KBM-7 (cell line): ENCODE data around the gene LRG1.

Experiments
- DNase-seq: peaks from one replicate; pipeline ENCODE4 v3.0.0-alpha.2; 2015
- in situ Hi-C: fragments of 300-500 bp; cut with MboI; formaldehyde crosslinking; loops from 2 replicates; pipeline ENCODE4 v1.14.3; 2020; ENCODE audit warnings: low sequenced_read_pairs, low pct_unique_long_range_greater_than_20kb, mixed read lengths

Gene LRG1

GRCh38 chr19:4500841-4501591 lies 38.8 kb downstream of the LRG1 start:
- in situ Hi-C loops: no loop called here
- DNase-seq: no peak

DNA sequence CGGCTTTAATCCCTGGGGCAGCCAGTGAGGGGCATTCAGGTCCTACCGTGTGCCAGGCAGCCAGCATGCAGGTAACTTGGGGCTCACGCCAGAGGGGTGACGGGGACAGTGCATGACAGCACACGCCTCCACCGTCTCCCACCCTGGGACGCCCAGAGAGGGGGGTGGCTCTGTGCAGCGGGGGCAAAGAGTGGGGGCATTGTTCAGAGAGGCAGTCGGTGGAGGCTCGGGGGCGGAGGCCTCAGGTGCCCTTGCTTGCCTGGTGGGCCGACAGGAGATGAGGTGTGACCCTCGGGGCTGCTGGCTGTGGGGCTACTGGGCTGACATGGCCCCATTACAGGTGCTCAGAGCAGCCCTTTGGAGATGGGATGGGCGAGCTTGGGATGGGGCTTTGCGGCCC lies 40.0 kb downstream of the LRG1 start:
- DNase-seq: no peak
- in situ Hi-C loops: no loop called here

DNA sequence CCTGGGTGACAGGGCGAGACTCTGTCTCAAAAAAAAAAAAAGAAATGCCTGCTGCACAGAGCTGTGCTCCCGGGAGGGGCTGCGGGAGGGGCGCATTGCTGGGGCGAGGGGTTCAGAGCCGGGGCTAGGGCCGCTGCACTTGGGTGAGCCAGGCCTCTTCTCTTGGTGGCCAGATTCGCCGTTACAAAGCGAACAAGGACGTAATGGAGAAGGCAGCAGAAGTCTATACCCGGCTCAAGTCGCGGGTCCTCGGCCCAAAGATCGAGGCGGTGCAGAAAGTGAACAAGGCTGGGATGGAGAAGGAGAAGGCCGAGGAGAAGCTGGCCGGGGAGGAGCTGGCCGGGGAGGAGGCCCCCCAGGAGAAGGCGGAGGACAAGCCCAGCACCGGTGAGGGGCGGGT lies 40.5 kb downstream of the LRG1 start:
- in situ Hi-C loops: no loop called here
- DNase-seq: no peak

- no peak for DNase-seq
- in situ Hi-C loops: no loop called here
Measured at GRCh38 chr19:4498694-4499093, 41.1 kb downstream of the LRG1 start.

DNA sequence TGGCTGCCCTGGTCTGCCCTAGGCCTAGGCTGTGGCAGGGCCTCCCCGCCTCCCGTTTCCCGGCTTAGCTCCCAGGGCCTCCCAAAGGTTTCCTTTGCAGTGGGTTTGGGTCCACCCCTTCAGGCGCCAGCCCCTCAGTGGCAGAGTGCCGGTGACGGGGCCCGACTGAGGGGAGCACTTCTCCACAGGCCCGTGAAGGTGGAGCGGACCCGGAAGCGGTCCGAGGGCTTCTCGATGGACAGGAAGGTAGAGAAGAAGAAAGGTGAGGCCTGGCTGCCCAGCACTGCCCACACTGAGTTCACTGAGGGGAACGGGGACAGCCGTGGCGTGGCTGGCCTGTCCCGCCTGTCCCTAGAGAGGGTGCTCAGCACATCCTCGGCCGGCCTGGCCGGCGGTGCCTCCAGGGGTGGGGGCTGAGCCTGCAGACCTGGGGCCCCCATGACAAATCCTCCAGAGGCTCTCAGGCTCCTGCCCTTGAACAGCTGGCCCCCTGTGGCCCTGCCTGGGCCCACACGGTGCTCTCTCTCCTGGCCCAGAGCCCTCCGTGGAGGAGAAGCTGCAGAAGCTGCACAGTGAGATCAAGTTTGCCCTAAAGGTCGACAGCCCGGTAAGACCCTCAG lies 42.0 kb downstream of the LRG1 start:
- in situ Hi-C loops: no loop called here
- DNase-seq: no peak

DNA sequence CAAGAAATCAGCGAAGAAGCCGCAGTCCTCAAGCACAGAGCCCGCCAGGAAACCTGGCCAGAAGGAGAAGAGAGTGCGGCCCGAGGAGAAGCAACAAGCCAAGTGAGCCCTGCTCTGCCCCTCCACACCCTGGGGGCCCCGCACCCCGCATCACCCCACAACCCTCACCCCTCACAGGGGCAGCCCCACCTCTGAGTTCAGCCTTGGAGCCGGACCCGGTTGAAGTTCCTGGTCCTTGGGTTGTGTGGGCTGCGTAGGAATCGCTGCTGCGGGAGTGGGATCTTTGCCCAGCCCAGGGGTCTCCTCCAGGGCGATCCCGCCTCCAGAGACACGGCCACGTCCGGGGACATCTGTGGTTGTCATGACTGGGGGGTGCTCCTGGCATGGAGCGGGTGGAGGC lies 43.5 kb downstream of the LRG1 start:
- in situ Hi-C loops: no loop called here
- no peak for DNase-seq

- in situ Hi-C loops: no loop called here
Measured at GRCh38 chr19:4495471-4495870, 44.4 kb downstream of the LRG1 start.

DNA sequence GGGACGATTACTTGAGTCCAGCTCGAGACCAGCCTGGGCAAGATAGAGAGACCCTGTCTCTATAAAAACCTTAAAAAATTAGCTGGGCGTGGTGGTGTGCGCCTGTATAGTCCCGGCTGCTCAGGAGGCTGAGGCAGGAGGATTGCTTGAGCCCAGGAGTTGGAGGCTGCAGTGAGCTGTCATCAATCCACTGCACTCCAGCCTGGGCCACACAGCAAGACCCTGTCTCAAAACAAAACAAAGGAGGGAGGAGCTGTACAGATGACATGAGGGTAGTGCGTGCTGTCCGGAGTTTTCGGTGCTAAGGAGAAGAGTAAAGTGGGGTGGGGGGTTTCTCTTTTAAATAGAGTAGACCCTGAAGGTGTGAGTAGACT lies 45.2 kb downstream of the LRG1 start:
- in situ Hi-C loops: no loop called here
- no peak for DNase-seq

More at GRCh38 chr19:4495471-4495870, 44.4 kb downstream of the LRG1 start:
- no peak for DNase-seq

GRCh38 chr19:4493929-4494690 lies 45.7 kb downstream of the LRG1 start:
- DNase-seq: no peak
- in situ Hi-C loops: no loop called here

- DNase-seq: no peak
- in situ Hi-C loops: no loop called here
Measured at GRCh38 chr19:4493104-4493928, 46.5 kb downstream of the LRG1 start.

- in situ Hi-C loops: no loop called here
- DNase-seq: no peak
Measured at GRCh38 chr19:4492337-4493103, 47.3 kb downstream of the LRG1 start.

GRCh38 chr19:4491446-4491845 lies 48.4 kb downstream of the LRG1 start:
- in situ Hi-C loops: no loop called here
- DNase-seq: no peak

- DNase-seq: no peak
- in situ Hi-C loops: no loop called here
Measured at GRCh38 chr19:4488496-4488895, 51.3 kb downstream of the LRG1 start.

DNA sequence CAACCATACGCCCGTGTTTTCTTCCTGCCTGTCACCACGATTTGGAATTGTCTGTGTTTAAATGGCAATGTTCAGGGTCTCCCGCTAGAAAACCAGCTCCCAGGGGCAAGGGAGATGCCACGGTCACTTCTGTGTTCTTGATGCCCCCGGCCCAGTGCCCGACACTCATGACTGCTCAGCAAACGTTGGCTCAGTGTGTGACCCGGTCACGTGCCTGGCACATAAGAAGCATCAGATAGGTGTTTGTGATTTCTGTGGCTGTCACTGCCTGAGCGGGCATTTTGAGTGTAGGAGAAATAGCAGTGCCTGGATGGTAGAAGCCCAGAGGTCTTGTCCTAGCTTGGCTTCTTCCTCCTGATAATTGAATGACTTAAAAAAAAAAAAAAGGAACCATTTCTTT lies 52.3 kb downstream of the LRG1 start:
- no peak for DNase-seq
- in situ Hi-C loops: no loop called here
